ENCODE measurements around the gene SLC25A25.

The SLC25A25 gene

DNA sequence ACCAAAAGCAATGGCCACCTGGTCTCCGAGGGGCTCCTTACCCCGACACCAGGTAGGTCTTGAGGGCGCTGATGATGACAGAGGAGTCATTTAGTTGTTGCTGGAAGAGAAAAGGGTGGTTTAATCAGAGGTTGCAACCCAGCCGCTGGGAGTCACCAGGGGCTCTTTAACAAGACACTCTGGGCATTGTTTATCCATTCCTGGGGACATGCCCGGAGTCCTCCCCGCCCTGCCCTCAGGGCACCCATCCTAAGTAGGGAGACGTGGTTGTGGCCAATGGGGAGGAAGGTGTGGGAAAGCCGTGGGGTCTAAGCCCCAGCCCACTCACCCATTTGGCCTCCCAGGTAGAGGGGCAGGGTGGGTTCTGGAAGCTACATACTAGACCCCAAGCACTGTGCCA, 56.4 kb downstream of the SLC25A25 start:
- no peaks in the 10 kb centered on the region for H3K9me2 ChIP-seq (replicated peaks; ENCODE audit: low read depth, low read length)
- H3F3A ChIP-seq (ENCODE audit: low read depth) = no peaks in the 10 kb centered on the region
- H3K27me3 ChIP-seq (ENCODE audit: insufficient read depth, low read length, poor library complexity, severe bottlenecking) = no peaks in the 10 kb centered on the region
- peaks cover 22% of the 10 kb centered on the region for H3K4me1 ChIP-seq (ENCODE audit: insufficient read depth, low read length, poor library complexity, severe bottlenecking)
- H3K79me2 ChIP-seq (ENCODE audit: insufficient read depth, low read length) = peaks cover 32% of the 10 kb centered on the region
- H3K4me2 ChIP-seq (ENCODE audit: low read depth, low read length, poor library complexity, severe bottlenecking) = peak overlapping the region; percentile 92
- TF ChIP-seq, protein P1, sequence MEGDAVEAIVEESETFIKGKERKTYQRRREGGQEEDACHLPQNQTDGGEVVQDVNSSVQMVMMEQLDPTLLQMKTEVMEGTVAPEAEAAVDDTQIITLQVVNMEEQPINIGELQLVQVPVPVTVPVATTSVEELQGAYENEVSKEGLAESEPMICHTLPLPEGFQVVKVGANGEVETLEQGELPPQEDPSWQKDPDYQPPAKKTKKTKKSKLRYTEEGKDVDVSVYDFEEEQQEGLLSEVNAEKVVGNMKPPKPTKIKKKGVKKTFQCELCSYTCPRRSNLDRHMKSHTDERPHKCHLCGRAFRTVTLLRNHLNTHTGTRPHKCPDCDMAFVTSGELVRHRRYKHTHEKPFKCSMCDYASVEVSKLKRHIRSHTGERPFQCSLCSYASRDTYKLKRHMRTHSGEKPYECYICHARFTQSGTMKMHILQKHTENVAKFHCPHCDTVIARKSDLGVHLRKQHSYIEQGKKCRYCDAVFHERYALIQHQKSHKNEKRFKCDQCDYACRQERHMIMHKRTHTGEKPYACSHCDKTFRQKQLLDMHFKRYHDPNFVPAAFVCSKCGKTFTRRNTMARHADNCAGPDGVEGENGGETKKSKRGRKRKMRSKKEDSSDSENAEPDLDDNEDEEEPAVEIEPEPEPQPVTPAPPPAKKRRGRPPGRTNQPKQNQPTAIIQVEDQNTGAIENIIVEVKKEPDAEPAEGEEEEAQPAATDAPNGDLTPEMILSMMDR (conservative IDR thresholded peaks at IDR 0.05; ENCODE audit: low read length) = no peak
- no peak for TF ChIP-seq EZH2phosphoT487 (IDR thresholded peaks at IDR 0.05; ENCODE audit: borderline replicate concordance)
- H3K9me3 ChIP-seq (ENCODE audit: insufficient read depth, low read depth, low read length) = no peaks in the 10 kb centered on the region
- H3K36me3 ChIP-seq (ENCODE audit: insufficient read depth, low read length) = peaks cover 10% of the 10 kb centered on the region; the same call in 1 of the 2 replicates
- H3K4me3 ChIP-seq (ENCODE audit: low read length, poor library complexity, severe bottlenecking) = no peak overlapping the region
- H3K9ac ChIP-seq (ENCODE audit: low read depth, low read length, poor library complexity, severe bottlenecking) = no peak overlapping the region
- peaks cover 10% of the 10 kb centered on the region for H4K20me1 ChIP-seq (ENCODE audit: insufficient read depth, low read length, poor library complexity, severe bottlenecking)
- no peak overlapping the region for H2AFZ ChIP-seq (ENCODE audit: low read length)

DNA sequence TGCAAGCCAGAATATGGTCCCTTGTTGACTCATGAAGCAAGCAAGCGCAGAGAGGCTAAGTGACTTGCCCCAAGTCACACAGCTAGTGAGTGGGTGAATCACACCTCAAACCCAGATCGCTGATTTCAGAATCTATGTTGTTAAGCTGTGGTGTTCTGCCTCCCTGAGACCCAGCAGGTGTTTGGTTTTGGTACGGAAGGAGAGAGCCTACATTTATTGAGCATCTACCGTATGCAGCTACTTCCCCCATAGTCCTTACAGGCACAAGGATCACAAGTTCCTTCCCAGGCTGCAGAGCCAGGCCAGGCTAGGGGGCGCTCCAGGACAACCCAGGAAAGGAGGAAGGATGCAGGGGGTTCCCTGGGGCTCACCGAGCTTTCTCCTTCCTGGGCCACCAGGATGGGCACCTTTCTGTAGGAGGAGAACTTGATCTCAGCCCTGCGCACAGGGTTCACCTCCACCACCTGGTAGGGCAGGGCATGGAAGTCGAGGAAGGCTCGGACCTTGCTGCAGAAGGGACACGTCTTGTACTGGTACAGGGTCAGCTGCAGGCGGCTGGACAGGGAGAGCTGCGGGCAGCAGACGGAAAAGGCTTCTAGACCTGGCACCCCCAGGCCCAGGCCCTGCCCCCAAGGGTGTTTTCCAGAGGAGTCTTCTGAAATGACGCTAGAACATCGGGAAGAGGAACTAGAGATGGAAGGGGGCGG, 57.0 kb downstream of the SLC25A25 start:
- Histone ChIP-seq H3K79me2 (ENCODE audit: insufficient read depth, low read length) (peaks cover 32% of the 10 kb centered on the region), H3K9me3 (ENCODE audit: insufficient read depth, low read depth, low read length) (no peaks in the 10 kb centered on the region), H3K9me2 (replicated peaks; ENCODE audit: low read depth, low read length) (no peaks in the 10 kb centered on the region), H3K9ac (ENCODE audit: low read depth, low read length, poor library complexity, severe bottlenecking) (peak overlapping the region; percentile 78), H3K4me2 (ENCODE audit: low read depth, low read length, poor library complexity, severe bottlenecking) (peak overlapping the region; percentile 92), H3K36me3 (ENCODE audit: insufficient read depth, low read length) (peaks cover 10% of the 10 kb centered on the region; the same call in 1 of the 2 replicates), H3K4me3 (ENCODE audit: low read length, poor library complexity, severe bottlenecking) (peak overlapping the region; percentile 83), H3K27me3 (ENCODE audit: insufficient read depth, low read length, poor library complexity, severe bottlenecking) (no peaks in the 10 kb centered on the region), H4K20me1 (ENCODE audit: insufficient read depth, low read length, poor library complexity, severe bottlenecking) (peaks cover 10% of the 10 kb centered on the region), H3F3A (ENCODE audit: low read depth) (no peaks in the 10 kb centered on the region), H3K4me1 (ENCODE audit: insufficient read depth, low read length, poor library complexity, severe bottlenecking) (peaks cover 22% of the 10 kb centered on the region), H2AFZ (ENCODE audit: low read length) (no peak overlapping the region)
- TF ChIP-seq EZH2phosphoT487 (IDR thresholded peaks at IDR 0.05; ENCODE audit: borderline replicate concordance) = no peak
- TF ChIP-seq, protein P1 (conservative IDR thresholded peaks at IDR 0.05; ENCODE audit: low read length) = peak; percentile 88

DNA sequence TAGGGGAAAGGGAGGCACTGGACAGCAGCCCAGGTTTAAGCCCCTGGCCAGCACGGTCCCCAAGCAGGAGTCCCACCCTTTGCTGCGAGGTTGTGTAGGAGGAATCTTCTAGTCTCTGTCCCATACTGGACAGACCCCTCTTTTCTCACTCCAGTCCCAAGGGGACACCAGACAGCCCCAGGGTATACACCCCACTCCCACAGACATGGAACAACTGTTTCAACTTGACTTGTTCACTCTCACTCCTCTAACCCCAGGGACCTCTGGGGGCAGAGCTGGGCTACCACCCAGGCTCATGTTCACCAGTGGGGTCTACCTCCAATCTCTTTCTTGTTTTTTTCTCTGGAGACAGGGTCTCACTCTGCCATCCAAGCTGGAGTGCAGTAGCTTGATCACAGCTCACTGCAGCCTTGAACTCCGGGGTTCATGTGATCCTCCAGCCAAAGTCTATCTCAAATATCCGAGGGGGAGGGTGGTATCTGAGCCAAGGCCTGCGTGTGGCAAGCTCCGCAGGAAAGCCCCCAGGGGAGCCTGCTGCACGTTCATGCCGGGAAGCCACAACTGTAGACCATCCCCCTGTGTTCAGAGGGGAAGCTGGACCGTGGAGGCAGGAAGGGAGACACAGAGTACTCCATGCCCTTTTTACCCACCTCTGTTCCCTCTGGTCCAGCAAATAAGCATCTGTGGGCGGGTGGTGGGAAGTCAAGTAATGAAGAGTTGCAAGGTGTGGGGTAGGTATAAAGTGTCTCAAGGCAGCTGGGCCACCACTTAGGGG, 57.7 kb downstream of the SLC25A25 start:
- Histone ChIP-seq H3K9ac (ENCODE audit: low read depth, low read length, poor library complexity, severe bottlenecking) (peak overlapping the region; percentile 78), H4K20me1 (ENCODE audit: insufficient read depth, low read length, poor library complexity, severe bottlenecking) (peaks cover 10% of the 10 kb centered on the region), H3K4me2 (ENCODE audit: low read depth, low read length, poor library complexity, severe bottlenecking) (peak overlapping the region; percentile 92), H2AFZ (ENCODE audit: low read length) (no peak overlapping the region), H3K4me3 (ENCODE audit: low read length, poor library complexity, severe bottlenecking) (peak overlapping the region; percentile 83), H3K36me3 (ENCODE audit: insufficient read depth, low read length) (peaks cover 10% of the 10 kb centered on the region; the same call in 1 of the 2 replicates), H3K79me2 (ENCODE audit: insufficient read depth, low read length) (peaks cover 32% of the 10 kb centered on the region), H3K9me2 (replicated peaks; ENCODE audit: low read depth, low read length) (no peaks in the 10 kb centered on the region), H3K9me3 (ENCODE audit: insufficient read depth, low read depth, low read length) (no peaks in the 10 kb centered on the region), H3K4me1 (ENCODE audit: insufficient read depth, low read length, poor library complexity, severe bottlenecking) (peaks cover 22% of the 10 kb centered on the region), H3F3A (ENCODE audit: low read depth) (no peaks in the 10 kb centered on the region), H3K27me3 (ENCODE audit: insufficient read depth, low read length, poor library complexity, severe bottlenecking) (no peaks in the 10 kb centered on the region)
- TF ChIP-seq, protein P1 (conservative IDR thresholded peaks at IDR 0.05; ENCODE audit: low read length) = no peak
- no peak for TF ChIP-seq EZH2phosphoT487 (IDR thresholded peaks at IDR 0.05; ENCODE audit: borderline replicate concordance)

Measured in Loucy (cell line).